ENCODE results near the gene PMM1. TPM values are rescaled to one million over a fixed set of nuclear protein-coding genes. Genes with fewer than 3 reads are reported as not detected.

Gene PMM1
- total and polyA plus RNA-seq, 2 of the 13 experiments (the other 11 are each of a cell fraction or from before 2014, with no cell fraction given), result 17.8 to 95.6 TPM

- Histone ChIP-seq H4K20me1 (ENCODE audit: insufficient read depth, low read length) (no peaks in the 10 kb centered on the region), H3K27ac (ENCODE audit: extremely low read length, insufficient read depth, low read length) (no peak overlapping the region), H3K4me1 (ENCODE audit: insufficient read depth, low read length) (peaks cover 28% of the 10 kb centered on the region), H3K9ac (ENCODE audit: insufficient read depth, low read depth, low read length) (no peak overlapping the region), H3K27me3 (ENCODE audit: control insufficient read depth in 1 of 2, insufficient read depth in 2 of 2, low read length in 2 of 2) (no peaks in the 10 kb centered on the region), H3K9me3 (ENCODE audit: low read length) (no peaks in the 10 kb centered on the region), H3K4me2 (ENCODE audit: low read depth, low read length) (no peak overlapping the region), H3K79me2 (ENCODE audit: insufficient read depth, low read length) (no peaks in the 10 kb centered on the region), H3K4me3 (replicated peaks in 1 of 3; ENCODE audit: insufficient read depth in 1 of 3, low read depth in 2 of 3, low read length in 3 of 3) (no peak overlapping the region), H2AFZ (ENCODE audit: low read length) (no peak overlapping the region), H3K36me3 (replicated peaks in 1 of 2; ENCODE audit: control insufficient read depth in 1 of 2, insufficient read depth in 2 of 2, low read length in 2 of 2) (peaks cover 8 to 33% of the 10 kb centered on the region in 2 experiments)
- TF ChIP-seq U2AF2 (IDR thresholded peaks at IDR 0.05; ENCODE audit: low read depth, low read length), result no peak
- TF ChIP-seq ATF1 (CRISPR knock-in tag; IDR thresholded peaks at IDR 0.05), result no peak
- no peak for TF ChIP-seq ZNF260 (CRISPR knock-in tag; IDR thresholded peaks at IDR 0.05; ENCODE audit: borderline replicate concordance, low read depth)
- no peak for TF ChIP-seq AHR (CRISPR knock-in tag; IDR thresholded peaks at IDR 0.05)
- TF ChIP-seq ARID5B (CRISPR knock-in tag; IDR thresholded peaks at IDR 0.05), result no peak
- no peak for TF ChIP-seq RXRB (CRISPR knock-in tag; IDR thresholded peaks at IDR 0.05; ENCODE audit: borderline replicate concordance)
- FAIRE-seq (no peak), DNase-seq (ENCODE audit: low spot score) (no peak), ATAC-seq (no peak)
- 100% methylated on average over 8 of the region's 9 CpGs for WGBS (ENCODE audit: low lambda C conversion rate)
- POLR2A ChIA-PET, result interaction anchor here (1.6 to 4.5 kb wide), 2 partner anchors 11 to 43 kb away, joined by 6 to 29 read pairs; partner anchors contain the start of genes DESI1, PMM1 and XRCC6
- intact Hi-C loops (cut with micrococcal nuclease; ENCODE audit: unreplicated experiment), result no loop called here
- BruUV-seq (replicated peaks), result no TSS peak
- in situ Hi-C loops (cut with HindIII; ENCODE audit: extremely low pct_ligation_motif_present, low pct_unique_long_range_greater_than_20kb), result no loop called here
- CTCF ChIA-PET (ENCODE audit: low intra/inter-chr PET ratio, low total read pairs), result interaction anchor here (3.7 kb wide), 1 partner anchor 18 kb away, joined by 77 read pairs; no protein-coding TSS in a partner anchor
Measured at GRCh38 chr22:41578818-41579217, 10.8 kb downstream of the PMM1 start.

All from HepG2 (cell line).